GM12892 (cell line): ENCODE data around the gene STARD10.

Experiments
- POLR2A ChIP-seq: IDR thresholded peaks from 2 replicates; pipeline ENCODE4 v1.6.1; 2011; ENCODE audit warnings: low read depth, low read length, control low read depth
- POLR2AphosphoS5 ChIP-seq: IDR thresholded peaks from 2 replicates; pipeline ENCODE4 v1.6.1; 2011; ENCODE audit warnings: low read depth, low read length, control low read depth

GRCh38 chr11:72709478-72710238 is 84.2 kb downstream of the STARD10 start:
- TF ChIP-seq POLR2AphosphoS5 (no peak), POLR2A (no peak)
